Pancreas (tissue), 10 donors: ENCODE results near the gene CCDC12. TPM values are rescaled to one million over a fixed set of nuclear protein-coding genes. Genes with fewer than 3 reads are reported as not detected.
A peak's percentile ranks its signal among the peaks of the same experiment; 100 is the strongest.

Experiments used
- ATAC-seq, 4 donors: fragments of 200-7000 bp; cut with Tn5 transposase; one replicate each; pipeline versions ENCODE4 v1.8.0 to v1.9.1; 2020; ENCODE audit warnings: mild to moderate bottlenecking in 4 of 4, moderate library complexity in 4 of 4
- DNase-seq, 6 donors: peaks; one replicate each; pipeline ENCODE4 v3.0.0-alpha.2; 2020
- FAIRE-seq: peaks from 2 replicates; lab custom pipeline; 2012; peaks lifted over from hg19 to GRCh38; lab: Jason Lieb, UNC
- H3K27ac ChIP-seq, 4 donors: fragments of 200-600 bp; sonication (generic); 1 replicate in 3 of 4; 2 replicates in 1 of 4; pipeline versions ENCODE4 v1.5.0 to v1.8.0; 2020
- H3K27me3 ChIP-seq, 4 donors: fragments of 200-600 bp; one replicate each; pipeline ENCODE4 v1.8.0; 2021
- H3K36me3 ChIP-seq, 3 donors: fragments of 200-600 bp; sonication (generic) in 1 of 3; one replicate each; pipeline versions ENCODE4 v1.5.0 to v1.8.0; 2020 to 2021
- H3K4me1 ChIP-seq, 3 donors: fragments of 200-600 bp; one replicate each; pipeline ENCODE4 v1.8.0; 2021
- H3K4me3 ChIP-seq, 4 donors: fragments of 200-600 bp; sonication (generic) in 2 of 4; one replicate each; pipeline versions ENCODE4 v1.5.0 to v1.8.0; 2020 to 2021
- H3K9me3 ChIP-seq, 4 donors: fragments of 200-600 bp; one replicate each; pipeline ENCODE4 v1.8.0; 2021
- CTCF ChIP-seq, 4 donors: fragments of 200-600 bp; sonication (generic) in 3 of 4; IDR thresholded peaks; one replicate each; pipeline versions ENCODE4 v1.5.0 to v1.8.0; 2021; ENCODE audit warnings: antibody characterized with exemption in 4 of 4
- WGBS, 2 donors: extraction: QIAGEN DNeasy Blood & Tissue Kit; methylation state at CpG; one replicate each; pipeline ENCODE4 v1.1.7; 2013; 5-methylcytosine and 5-hydroxymethylcytosine counted together
- intact Hi-C, 3 donors: fragments of 100-400 bp; cut with DNase I; formaldehyde crosslinking; loops; one replicate each; pipeline versions ENCODE4 v1.11.1 to v1.14.2; 2022
- polyA plus RNA-seq, 2 donors: library from polyadenylated mRNA; stranded (reverse); fragments of 200-250 nt; gene quantifications; one replicate each; pipeline ENCODE4 v1.2.3, GENCODE V29; 2013
- total RNA-seq, 6 donors: library from RNA; stranded (reverse); fragmentation: NEBNext Ultra II Directional in 4 of 6; extraction: Animal tissue kit (Norgen Biotek cat#: 25700) in 4 of 6; gene quantifications; one replicate each; pipeline versions ENCODE4 v1.2.1 to v1.2.4, GENCODE V29; 2021 to 2023
- donor health status: healthy with polysubstance abuse.
- donor health status: DM: no; HTN: no; CAD: no; lungs with moderate emphysema.
- donor health status: DM: no; HTN: no; CAD: no.
- donor health status: control.
- donor health status: control.
- donor health status: Bipolar disorder and iron deficiency.
- donor health status: DM: yes; HTN: yes; CAD: no.
- donor health status: DM: no; HTN: no; CAD: no.
- donor health status: DM: no; HTN: no; CAD: no.
- donor health status: DM: yes; HTN: yes; CAD: no.

The CCDC12 gene
- total and polyA plus RNA-seq, 8 donors: 20.7 to 82.8 (median 24.9) TPM

GRCh38 chr3:47000922-47001730, 24.6 kb upstream of the CCDC12 start:
- Histone ChIP-seq H3K4me1 (no peaks in the 10 kb centered on the region), H3K36me3 (peaks cover 0 to 44% (median 16%) of the 10 kb centered on the region in 3 donors), H3K27ac (no peak overlapping the region), H3K4me3 (no peak overlapping the region), H3K27me3 (no peaks in the 10 kb centered on the region), H3K9me3 (no peaks in the 10 kb centered on the region)
- DNase-seq (peak in 2 of 6 donors; percentile 43 to 64), ATAC-seq (no peak), FAIRE-seq (no peak)
- TF ChIP-seq CTCF (IDR thresholded peaks at IDR 0.05): no peak
- intact Hi-C loops: no loop called here
- WGBS, 2 donors: 91 to 93% methylated on average over 25 of the region's 25 CpGs

- Histone ChIP-seq H3K27me3 (no peaks in the 10 kb centered on the region), H3K36me3 (peaks cover 0 to 42% (median 16%) of the 10 kb centered on the region in 3 donors), H3K4me3 (no peak overlapping the region), H3K9me3 (no peaks in the 10 kb centered on the region), H3K4me1 (no peaks in the 10 kb centered on the region), H3K27ac (no peak overlapping the region)
- DNase-seq (peak in 3 of 6 donors; percentile 29 to 58 (median 49)), FAIRE-seq (no peak), ATAC-seq (no peak)
- 95 to 97% methylated on average over 10 of the region's 10 CpGs for WGBS, 2 donors
- intact Hi-C loops: no loop called here
- TF ChIP-seq CTCF (IDR thresholded peaks at IDR 0.05): no peak
Measured at GRCh38 chr3:47000198-47000815, 23.8 kb upstream of the CCDC12 start.

GRCh38 chr3:46999516-47000197, 23.1 kb upstream of the CCDC12 start:
- Histone ChIP-seq H3K9me3 (no peaks in the 10 kb centered on the region), H3K27ac (no peak overlapping the region), H3K4me1 (no peaks in the 10 kb centered on the region), H3K27me3 (no peaks in the 10 kb centered on the region), H3K36me3 (peaks cover 0 to 44% (median 16%) of the 10 kb centered on the region in 3 donors), H3K4me3 (no peak overlapping the region)
- FAIRE-seq (no peak), DNase-seq (peak in 2 of 6 donors; percentile 43 to 69), ATAC-seq (no peak)
- no peak for TF ChIP-seq CTCF (IDR thresholded peaks at IDR 0.05)
- intact Hi-C loops: loop anchor here in 2 of 3 donors (5.0 kb wide), 2 partner anchors 72 to 77 kb away; no protein-coding TSS in a partner anchor
- 85% methylated on average over 14 of the region's 14 CpGs for WGBS, 2 donors

- Histone ChIP-seq H3K27me3 (no peaks in the 10 kb centered on the region), H3K4me3 (no peak overlapping the region), H3K9me3 (no peaks in the 10 kb centered on the region), H3K4me1 (no peaks in the 10 kb centered on the region), H3K27ac (no peak overlapping the region), H3K36me3 (peaks cover 0 to 44% (median 16%) of the 10 kb centered on the region in 3 donors)
- no peak for ATAC-seq
- intact Hi-C loops: loop anchor here in 2 of 3 donors (5.0 kb wide), 2 partner anchors 72 to 77 kb away; no protein-coding TSS in a partner anchor
- WGBS, 2 donors: 76 to 79% methylated on average over 22 of the region's 22 CpGs
- TF ChIP-seq CTCF (IDR thresholded peaks at IDR 0.05): no peak
- DNase-seq: peak in 2 of 6 donors; percentile 52 to 55
- FAIRE-seq: no peak
Measured at GRCh38 chr3:46998852-46999515, 22.4 kb upstream of the CCDC12 start.
